ENCODE results near the gene IPO5.

DNA sequence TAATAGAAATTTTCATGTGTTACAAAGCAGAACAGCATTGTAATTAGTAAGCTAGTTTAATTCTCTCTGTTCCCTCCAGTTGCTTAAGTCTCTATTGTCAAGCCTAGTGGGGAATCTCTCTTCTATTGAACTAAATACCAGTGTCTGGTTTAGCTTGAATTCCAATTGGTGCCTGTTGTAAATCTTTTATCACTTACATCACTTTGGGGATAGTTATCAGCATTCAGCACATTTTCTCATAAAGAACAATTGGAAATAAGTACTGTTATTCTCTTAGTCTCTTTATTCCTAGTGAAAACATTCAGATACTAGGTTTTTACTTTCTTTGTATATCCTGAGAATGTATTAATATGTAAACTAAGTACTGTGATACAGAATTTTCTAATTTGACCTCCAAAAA, 25.2 kb downstream of the IPO5 start:
- TF ChIP-seq, protein P1, sequence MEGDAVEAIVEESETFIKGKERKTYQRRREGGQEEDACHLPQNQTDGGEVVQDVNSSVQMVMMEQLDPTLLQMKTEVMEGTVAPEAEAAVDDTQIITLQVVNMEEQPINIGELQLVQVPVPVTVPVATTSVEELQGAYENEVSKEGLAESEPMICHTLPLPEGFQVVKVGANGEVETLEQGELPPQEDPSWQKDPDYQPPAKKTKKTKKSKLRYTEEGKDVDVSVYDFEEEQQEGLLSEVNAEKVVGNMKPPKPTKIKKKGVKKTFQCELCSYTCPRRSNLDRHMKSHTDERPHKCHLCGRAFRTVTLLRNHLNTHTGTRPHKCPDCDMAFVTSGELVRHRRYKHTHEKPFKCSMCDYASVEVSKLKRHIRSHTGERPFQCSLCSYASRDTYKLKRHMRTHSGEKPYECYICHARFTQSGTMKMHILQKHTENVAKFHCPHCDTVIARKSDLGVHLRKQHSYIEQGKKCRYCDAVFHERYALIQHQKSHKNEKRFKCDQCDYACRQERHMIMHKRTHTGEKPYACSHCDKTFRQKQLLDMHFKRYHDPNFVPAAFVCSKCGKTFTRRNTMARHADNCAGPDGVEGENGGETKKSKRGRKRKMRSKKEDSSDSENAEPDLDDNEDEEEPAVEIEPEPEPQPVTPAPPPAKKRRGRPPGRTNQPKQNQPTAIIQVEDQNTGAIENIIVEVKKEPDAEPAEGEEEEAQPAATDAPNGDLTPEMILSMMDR (IDR thresholded peaks at IDR 0.05; ENCODE audit: low read depth, low read length): no peak
- TF ChIP-seq MAX (IDR thresholded peaks at IDR 0.05; ENCODE audit: low read depth, low read length): no peak
- no peak for TF ChIP-seq POLR2A (IDR thresholded peaks at IDR 0.05; ENCODE audit: extremely low read depth, insufficient read length)

All from NB4 (cell line).